Lower leg skin (tissue), 4 donors: ENCODE results near the gene CDH22. TPM values are rescaled to one million over a fixed set of nuclear protein-coding genes. Genes with fewer than 3 reads are reported as not detected.
A peak's percentile ranks its signal among the peaks of the same experiment; 100 is the strongest.

Source experiments
- DNase-seq, 2 donors: peaks; one replicate each; pipeline ENCODE4 v3.0.0-alpha.2; 2019; ENCODE audit warnings: low spot score in 2 of 2
- H3K4me3 ChIP-seq: fragments of 200-600 bp; sonication (generic); 2 replicates; pipeline ENCODE4 v1.5.1; 2017; ENCODE audit warnings: mild to moderate bottlenecking, low read depth; ENCODE audit not compliant: poor library complexity, severe bottlenecking
- POLR2A ChIP-seq, 2 donors: fragments of 450-650 bp; IDR thresholded peaks; one replicate each; pipeline ENCODE4 v1.6.1; 2016 to 2017; ENCODE audit warnings: antibody characterized with exemption in 2 of 2, mild to moderate bottlenecking in 1 of 2, moderate library complexity in 1 of 2
- WGBS, 2 donors: methylation state at CpG; one replicate each; pipeline ENCODE4 v1.1.5; 2018; 5-methylcytosine and 5-hydroxymethylcytosine counted together
- intact Hi-C: fragments of 100-400 bp; cut with DNase I; formaldehyde crosslinking; loops from one replicate; pipeline ENCODE4 v1.15.0; 2023; ENCODE audit warnings: low total_unique reads
- total RNA-seq, 4 donors: library from RNA; depleted of rRNA; stranded (reverse); fragments of >200 nt; gene quantifications; one replicate each; pipeline ENCODE4 v1.1.0, GENCODE V29; 2016
- TF ChIP-seq, protein P1 (sequence below), 3 donors: fragments of 450-650 bp; IDR thresholded peaks; one replicate each; pipeline ENCODE4 v1.5.1; 2016; ENCODE audit warnings: antibody characterized with exemption in 3 of 3, mild to moderate bottlenecking in 3 of 3, moderate library complexity in 2 of 3

Gene CDH22
- total RNA-seq, 4 donors from 2014 or later = 1.6 to 3.0 (median 2.0) TPM

DNA sequence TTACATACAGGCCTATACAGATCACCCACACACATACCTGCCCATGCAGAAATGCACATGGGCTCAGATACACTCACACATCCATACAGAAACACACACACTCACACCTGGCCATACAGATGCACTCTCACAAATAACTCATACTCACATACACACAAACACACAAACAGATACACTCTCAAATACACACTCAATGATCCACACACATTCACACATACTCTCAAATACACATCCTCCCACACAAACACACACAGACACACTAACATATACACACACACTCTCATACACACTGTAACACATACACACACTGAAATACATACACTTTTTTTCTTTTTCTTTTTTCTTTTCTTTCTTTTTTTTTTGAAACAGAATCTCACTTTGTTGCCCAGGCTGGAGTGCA is 90.7 kb downstream of the CDH22 start:
- H3K4me3 ChIP-seq = no peak overlapping the region
- TF ChIP-seq POLR2A (IDR thresholded peaks at IDR 0.05) = no peak
- TF ChIP-seq, protein P1, sequence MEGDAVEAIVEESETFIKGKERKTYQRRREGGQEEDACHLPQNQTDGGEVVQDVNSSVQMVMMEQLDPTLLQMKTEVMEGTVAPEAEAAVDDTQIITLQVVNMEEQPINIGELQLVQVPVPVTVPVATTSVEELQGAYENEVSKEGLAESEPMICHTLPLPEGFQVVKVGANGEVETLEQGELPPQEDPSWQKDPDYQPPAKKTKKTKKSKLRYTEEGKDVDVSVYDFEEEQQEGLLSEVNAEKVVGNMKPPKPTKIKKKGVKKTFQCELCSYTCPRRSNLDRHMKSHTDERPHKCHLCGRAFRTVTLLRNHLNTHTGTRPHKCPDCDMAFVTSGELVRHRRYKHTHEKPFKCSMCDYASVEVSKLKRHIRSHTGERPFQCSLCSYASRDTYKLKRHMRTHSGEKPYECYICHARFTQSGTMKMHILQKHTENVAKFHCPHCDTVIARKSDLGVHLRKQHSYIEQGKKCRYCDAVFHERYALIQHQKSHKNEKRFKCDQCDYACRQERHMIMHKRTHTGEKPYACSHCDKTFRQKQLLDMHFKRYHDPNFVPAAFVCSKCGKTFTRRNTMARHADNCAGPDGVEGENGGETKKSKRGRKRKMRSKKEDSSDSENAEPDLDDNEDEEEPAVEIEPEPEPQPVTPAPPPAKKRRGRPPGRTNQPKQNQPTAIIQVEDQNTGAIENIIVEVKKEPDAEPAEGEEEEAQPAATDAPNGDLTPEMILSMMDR (IDR thresholded peaks at IDR 0.05) = no peak
- no peak for DNase-seq
- intact Hi-C loops = no loop called here

DNA sequence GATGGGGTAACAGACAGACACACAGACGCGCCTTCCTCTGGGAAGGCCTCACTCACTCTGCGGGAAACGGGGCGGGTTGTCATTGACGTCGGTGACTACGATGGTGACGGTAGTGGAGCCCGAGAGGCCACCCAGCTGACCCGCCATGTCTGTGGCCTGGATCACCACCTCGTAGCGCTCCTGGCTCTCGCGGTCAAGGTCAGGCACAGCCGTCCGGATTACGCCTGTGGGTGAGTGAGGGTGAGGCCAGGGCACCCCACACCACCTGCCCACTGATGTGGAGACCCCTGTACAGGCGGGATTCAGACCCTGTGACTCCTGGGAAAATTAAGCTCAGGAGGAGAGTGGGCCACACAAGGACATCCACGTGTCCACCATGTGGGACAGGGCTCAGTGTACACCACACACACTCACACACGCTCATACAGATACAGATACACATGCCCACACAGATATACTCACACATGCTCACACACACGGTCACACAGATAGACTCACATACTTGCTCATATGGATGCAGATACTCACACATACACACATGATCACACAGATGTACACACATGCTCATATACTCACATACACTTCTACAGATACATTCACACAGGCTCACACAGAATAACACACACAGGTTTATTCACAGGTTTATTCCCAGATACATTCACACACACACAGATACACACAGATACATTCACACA is 91.4 kb downstream of the CDH22 start:
- 91 to 93% methylated on average over 22 of the region's 22 CpGs for WGBS, 2 donors
- TF ChIP-seq POLR2A (IDR thresholded peaks at IDR 0.05) = no peak
- TF ChIP-seq, protein P1 (IDR thresholded peaks at IDR 0.05) = no peak
- intact Hi-C loops = no loop called here
- DNase-seq = no peak
- H3K4me3 ChIP-seq = no peak overlapping the region

DNA sequence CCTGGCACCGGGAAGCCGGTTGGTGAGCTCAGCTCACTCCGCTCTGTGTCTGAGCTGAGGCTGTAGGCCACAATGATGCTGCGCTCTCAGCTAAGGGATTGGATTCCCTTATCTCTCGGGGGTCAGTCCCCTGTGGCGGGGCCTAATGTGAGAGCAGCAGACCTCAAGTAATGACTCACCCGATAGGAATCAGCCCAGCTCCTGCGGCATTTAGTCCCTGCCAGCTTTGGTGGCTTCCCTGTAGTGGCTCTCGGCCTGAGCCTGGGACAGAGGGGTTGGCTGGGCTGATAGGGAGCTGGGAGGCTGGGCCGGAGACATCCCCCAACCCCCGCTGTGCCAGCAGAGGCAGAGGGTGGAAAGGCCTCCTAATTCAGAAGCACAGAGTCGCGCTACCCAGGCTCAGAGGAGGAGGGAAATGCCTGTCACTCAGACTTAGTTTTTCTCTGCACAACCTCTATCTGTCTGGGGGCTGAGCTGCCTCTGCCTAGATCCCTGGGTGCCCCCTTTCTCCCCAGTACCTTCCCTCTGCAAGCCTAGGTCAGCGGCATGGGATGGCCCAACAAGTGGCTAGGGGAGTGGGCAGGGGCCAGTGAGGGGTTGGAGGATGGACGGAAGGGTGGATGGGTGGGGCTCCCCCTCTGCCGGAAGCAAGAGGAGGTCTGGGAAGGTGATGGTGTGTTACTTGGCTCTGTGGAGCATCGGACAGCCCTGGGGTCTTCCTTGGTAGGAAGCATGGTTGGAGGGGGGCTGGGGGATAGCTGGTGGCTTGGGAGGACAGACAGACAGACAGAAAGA is 92.2 kb downstream of the CDH22 start:
- DNase-seq = no peak
- WGBS, 2 donors = 48 to 65% methylated on average over 17 of the region's 17 CpGs
- no peak for TF ChIP-seq POLR2A (IDR thresholded peaks at IDR 0.05)
- TF ChIP-seq, protein P1 (IDR thresholded peaks at IDR 0.05) = no peak
- intact Hi-C loops = no loop called here
- H3K4me3 ChIP-seq = no peak overlapping the region

DNA sequence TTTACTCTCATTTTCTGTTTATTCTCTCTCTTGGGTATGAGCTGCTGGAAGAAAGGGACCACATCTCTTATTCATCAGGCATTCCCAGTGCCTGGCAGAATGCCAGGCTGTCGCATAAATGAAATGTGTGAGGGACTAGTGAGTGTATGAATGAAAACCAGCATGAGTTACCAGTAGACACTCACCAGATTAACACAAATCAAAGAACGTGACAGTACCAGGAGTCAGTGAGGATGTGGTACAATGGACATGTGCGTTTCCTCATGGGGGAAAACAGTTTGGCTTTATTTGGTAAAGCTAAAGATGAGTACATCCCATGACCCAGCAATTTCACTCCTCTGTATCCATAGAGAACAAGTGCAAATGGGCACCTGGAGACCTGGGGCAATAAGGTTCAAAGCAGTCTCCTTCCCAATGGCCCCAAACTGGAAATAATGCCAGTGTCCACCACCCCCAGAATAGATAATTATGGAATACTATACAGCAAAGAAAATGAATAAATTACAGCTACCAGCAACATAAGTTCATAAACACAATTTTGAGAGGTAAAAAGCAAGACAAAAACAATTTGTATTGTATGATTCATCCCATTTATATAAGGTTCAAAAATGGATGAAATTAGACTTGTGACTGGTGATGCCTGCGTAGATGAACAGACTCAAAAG is 93.3 kb downstream of the CDH22 start:
- no peak overlapping the region for H3K4me3 ChIP-seq
- 61 to 66% methylated on average over 4 of the region's 4 CpGs for WGBS, 2 donors
- TF ChIP-seq, protein P1 (IDR thresholded peaks at IDR 0.05) = no peak
- no peak for TF ChIP-seq POLR2A (IDR thresholded peaks at IDR 0.05)
- no peak for DNase-seq
- intact Hi-C loops = no loop called here

DNA sequence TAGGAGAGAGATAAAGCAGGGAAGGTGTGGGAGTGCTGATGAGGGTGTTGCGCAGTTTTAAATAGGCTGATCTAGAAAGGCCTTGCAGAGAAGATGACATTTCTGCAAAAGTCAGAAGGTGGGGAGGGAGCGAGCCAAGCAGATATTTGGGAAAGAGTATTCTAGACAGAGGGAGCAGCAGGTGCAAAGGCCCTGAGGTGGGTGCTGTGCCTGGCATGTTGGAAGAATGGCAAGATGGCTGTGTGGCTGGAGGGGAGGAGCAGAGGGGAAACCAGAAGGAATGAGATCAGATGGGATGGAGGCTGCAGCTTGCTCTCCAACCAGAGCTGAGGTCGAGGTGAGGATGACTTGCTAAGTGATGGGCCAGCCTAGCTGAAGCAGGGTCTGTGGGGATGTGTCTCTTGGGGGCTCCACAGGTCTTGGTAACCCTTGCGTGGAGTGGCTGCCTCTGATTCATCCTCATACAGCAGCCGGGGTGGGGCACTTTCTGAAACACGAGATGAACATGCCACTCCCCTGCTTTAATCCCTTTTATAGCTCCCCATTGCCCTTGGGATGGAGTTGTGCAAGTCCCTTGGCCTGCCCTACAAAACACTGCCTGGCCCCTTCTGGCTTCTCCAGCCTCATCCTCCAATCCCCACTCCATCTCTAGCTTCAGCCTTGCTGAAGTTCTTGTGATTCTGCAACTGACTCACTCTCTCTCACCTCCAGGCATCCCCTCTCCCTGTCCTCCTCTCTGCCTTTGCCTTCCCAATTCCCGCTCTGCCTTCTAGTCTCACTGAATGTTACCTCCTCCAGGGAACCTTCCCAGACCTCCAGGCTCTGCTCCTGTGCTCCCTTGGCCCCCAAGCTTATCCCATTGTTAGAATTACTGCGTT is 94.1 kb downstream of the CDH22 start:
- intact Hi-C loops = no loop called here
- no peak overlapping the region for H3K4me3 ChIP-seq
- TF ChIP-seq POLR2A (IDR thresholded peaks at IDR 0.05) = no peak
- TF ChIP-seq, protein P1 (IDR thresholded peaks at IDR 0.05) = no peak
- WGBS, 2 donors = 52 to 57% methylated on average over 8 of the region's 8 CpGs
- peak; percentile 69 to 92 for DNase-seq
